Measurements from ENCODE around the gene RPS19BP1.

Gene RPS19BP1

DNA sequence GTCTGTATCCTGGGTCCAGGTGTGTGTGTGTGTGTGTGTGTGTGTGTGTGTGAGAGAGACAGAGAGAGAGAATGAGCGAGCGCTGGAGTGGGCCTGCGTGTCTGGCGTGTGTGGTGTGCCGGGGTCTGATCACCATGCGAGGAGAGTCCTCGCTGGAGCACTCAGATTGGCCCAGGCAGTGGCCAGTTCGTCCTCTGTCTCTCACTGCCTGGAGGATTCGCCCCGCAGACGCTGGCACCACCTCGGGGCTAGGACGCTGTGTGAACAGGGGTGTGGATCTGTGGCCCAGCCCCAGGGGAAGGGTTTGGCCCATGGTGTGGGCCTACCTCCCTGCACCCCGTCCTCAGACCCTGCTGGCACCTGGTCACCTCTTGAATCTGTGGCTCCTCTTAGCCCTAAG lies 26.4 kb upstream of the RPS19BP1 start:
- no peak for DNase-seq

DNA sequence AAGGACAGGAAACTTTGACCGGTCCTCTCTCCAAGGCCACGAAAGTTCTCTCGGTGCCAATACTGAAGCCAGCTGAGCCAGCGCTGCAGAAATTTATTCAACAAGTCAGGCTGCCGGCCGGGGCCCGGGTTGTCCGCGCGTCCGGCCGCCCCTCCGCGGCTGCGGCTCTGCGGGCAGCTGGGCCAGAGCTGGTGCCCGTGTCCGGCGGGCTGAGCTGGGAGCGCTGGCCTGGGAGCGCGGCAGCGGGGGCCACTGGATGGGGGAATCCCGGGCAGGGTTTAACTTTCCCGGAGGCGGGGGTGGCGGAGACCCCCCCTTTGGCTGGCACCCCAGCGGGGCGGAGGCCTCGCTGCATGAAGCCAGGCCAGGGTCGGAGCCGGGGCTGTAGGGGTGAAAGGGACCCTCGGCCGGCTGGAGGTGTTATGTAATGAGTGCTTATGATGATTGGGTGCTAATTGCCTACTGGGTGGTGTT lies 25.7 kb upstream of the RPS19BP1 start:
- DNase-seq, result no peak

DNA sequence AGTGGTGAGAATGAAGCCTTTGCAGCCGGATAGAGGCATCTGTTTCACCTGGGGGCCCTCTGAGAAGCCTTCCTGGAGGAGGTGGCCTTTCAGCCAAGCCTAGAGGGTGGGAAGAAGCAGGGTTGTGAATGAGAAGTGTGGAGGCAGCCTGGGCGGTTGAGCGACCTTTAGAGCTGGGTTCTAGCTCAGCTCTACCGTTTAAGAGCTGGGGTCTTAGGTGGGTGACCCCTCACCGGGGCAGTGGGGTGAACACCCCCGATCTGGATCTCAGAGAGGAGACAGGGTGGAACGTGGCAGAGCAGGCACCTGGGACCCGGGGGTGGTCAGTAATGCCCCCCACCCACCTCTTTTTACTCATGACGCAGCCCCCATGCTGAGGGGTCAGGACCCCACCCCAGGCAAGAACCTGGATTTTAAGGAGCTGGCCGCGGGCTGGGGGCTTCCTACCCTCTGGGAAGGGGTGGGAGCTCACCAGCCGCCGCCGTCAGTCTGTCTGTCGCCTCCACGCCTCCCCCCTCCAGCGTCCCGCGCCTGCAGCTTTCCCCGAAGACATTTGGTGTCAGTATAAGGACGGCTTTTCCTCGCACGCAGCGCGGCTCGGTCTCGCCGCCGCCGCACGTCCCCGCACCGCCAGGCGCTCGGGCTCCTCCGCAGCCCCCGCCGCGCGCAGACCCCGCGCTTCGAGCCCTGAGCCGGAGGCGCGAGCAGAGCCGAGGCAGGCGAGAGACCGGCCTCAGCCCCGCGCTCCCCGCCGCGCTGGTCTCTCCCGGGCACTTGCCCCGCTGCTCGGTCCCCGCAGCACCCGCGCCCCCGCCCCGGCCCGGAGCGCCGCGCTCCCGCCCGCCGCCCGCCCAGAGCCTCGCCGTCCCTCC lies 24.7 kb upstream of the RPS19BP1 start:
- DNase-seq, result no peak

DNA sequence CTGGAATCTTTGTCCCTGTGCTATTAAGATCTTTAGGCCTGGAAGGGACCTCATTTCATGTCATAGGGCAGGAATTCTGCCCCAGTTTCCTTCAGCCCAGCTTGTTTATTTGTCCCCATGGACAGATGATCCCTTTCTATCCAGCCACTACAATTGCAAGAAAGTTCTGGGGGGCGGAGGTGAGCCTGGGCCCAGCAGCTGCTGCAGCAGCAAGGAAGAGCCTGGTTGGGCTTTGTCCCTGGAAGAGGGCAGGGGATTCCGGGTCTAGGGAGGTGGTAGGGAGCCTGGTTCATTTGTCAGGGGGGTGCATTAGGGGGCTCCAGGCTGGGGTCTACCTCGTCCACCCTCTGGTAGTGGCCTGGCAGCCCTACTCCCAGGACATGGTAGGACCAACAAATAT lies 21.6 kb upstream of the RPS19BP1 start:
- no peak for DNase-seq

DNA sequence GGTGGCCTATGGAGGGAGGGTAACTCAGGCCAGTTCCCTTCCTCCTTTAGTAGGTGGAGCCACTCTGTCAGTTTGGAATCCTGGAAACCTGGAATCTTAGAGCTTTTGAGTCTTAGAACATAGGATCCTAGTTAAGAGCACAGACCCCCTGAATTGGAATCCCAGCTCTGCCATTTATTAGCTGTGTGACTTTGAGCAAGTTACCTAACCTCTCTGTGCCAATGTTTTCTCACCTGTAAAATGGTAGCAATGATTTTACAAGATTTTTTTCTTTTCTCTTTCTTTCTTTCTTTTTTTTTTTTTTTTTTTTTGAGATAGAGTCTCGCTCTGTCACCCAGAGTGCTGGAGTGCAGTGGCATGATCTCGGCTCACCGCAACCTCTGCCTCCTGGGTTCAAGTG lies 20.9 kb upstream of the RPS19BP1 start:
- no peak for DNase-seq

DNA sequence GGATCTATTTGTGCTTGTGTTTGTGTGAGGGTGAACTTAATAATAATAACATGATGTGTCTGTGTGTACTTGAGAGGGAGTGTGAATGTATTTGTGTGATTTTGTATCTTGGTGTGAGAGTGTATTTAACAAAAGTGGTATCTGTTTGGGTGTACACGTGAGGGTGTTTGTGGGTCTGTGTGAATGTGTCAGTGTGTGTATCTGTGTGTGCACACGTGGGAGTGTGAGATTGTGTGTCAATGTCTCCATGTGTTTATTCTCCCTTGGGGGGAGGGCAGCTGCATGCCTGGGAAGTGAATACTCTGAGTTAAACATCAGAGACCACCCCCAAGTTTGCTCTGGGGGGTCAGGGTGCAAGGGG lies 15.0 kb upstream of the RPS19BP1 start:
- DNase-seq, result no peak

DNA sequence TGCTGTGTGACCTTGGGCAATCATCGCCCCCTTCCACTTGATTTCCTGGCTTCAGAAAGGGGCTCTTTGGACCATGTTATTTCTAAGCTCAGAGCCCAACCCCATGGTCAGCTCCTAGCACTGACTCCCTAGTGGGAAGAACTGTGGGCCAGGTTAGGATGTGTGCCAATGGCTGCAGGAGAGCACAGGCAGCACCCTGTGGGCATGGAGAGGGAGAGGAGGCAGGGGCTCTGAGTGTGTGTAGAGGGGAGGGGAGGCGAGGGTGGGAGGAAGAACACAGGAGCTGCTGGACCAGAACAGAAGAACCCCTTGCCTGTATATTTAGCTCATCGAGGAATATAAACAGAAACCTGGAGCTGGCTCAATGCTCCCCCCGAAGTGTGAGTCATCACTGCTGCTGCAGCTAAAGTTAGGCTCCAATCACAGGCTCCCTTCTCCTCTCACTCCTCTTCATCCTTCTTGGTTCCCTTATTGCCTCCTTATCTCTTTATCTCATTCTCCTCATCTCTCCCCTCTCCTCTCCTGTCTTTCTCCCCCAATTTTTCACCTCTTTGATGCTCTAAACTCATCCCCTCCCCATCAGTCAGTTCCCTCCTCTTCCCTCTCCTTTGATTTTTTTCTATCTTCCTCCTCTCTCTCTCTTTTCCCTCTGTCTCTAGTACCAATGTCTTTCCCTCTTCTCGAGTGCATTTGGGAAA lies 14.5 kb upstream of the RPS19BP1 start:
- DNase-seq, result no peak

DNA sequence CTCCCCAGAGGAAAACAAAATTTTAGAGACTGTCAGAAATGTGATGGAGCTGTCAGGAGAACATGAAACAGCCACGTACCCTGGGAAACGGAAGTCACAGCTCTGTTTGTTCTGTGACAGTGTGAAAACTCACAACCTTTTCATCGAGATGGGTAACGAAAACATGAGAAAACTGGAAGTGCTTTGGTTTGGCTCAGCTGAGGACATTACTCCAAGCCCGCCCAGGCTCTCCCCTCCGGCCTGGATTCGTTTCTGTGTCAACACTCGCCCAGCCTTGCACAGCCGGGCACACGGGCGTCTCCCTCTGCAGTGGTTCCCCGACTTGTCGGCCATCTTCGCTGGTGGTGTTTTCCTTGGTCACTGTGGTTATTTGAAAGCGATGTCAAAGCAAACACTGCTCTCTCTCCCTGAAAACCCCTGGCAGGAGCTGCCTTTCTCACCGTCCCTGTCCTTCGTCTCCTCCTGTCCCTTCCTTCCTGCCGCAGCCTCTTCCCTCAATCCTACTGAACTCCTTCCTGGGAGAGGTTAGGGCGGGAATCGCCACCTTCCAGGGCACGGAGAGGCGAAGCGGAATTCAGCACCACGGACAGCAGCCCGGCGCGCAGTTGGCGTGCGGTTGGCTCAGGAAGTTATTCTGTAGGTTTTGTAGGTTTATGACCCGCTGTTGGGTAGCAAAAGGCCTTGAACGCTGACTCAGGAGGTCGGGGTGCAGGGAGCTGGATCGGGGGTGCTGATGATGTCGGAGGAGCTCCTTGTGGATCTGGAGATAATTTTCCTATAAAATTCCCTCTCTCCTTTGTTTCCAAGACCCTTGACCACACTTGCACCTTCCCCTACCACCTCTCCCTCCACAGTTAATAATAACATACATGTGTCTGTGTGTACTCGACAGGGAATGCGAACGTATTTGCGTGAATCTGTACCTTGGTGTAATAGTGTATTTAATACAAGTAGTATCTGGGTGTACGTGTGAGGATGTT lies 13.1 kb upstream of the RPS19BP1 start:
- DNase-seq, result no peak

DNA sequence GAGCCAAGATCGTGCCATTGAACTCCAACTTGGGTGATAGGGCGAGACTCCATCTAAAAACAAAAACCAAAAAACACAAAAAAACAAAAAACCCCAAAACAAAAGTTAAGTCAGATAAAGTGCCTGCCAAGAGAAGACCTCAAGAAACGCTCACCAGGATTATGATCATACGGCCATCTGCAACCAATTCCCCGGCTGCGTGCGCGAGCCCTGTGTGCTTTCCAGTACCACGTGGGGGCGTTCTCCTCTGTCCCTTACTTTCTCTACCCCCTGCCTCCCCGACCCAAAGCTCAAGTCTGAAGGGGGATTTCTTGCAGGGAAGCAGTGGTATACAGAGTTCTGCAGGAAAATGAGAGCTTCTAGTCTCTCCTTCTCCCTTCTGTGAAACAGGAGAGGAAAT lies 10.5 kb upstream of the RPS19BP1 start:
- no peak for DNase-seq

DNA sequence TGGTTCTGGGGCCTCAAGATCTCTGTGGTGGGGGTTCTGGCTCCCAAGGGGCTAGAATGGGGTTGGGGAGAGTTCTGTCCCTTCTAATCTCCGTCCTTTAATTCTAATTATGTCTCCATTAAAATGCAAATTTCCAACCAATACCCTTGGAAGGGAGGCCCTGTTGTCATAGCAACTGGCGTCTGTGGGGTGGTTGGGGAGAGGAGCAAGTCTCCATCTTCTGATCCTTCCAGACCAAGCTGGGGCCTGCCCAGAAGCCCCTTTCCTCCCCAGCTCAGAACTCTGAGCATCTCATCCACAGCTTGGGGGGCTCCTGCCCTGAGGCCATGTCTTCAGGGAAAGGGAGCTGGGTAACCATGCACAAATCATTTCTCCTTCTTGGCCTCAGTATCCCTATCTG lies 5.4 kb upstream of the RPS19BP1 start:
- DNase-seq, result no peak

DNA sequence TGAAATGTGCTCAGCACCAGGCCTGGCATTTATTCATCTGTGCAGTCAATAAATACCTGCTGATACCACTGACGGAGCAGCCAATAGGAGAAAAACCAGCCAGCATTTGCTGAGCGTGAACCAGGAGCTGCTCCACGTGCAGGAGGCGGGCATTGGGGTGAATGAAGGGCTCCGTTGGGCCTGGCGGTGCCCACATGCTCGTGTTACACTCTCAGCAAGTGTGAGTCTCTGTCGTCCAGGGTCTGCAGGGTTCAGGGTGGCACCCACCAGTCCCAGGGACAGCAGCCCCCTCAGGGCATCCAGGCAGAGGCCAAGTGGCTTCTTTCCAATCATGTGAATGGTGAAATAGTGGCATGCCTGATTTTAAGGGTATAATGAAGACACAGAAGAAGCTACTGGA lies 4.2 kb upstream of the RPS19BP1 start:
- no peak for DNase-seq

DNA sequence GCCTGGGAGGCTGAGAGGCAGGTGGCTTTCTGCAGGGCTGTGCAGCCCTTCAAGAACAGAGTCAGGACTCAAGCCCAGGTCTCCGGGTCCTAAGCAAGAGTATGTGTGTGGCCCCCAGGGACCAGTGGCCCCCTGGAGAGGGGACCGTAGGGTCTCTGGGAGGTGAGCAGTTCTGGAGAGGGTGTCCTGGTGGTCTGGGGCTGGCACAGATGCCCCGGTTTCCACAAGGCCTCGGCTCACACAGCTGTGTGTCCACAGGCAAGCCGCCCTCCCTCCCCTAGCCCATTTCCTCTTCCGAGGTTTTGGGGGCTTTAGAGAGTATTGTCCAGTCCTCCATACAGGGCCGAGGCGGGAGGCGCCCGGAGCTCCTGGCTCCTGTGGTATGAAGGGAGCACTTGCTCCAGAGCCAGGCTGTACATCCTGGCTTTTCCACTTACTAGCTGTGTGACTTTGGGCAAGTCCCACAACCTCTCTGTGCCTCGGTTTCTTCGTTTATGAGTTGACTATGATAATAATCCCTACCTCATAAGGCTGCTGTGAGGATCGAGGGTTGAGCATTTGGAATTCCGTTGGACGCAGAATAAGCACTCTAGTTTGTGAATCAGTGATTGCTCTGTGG lies 3.4 kb upstream of the RPS19BP1 start:
- DNase-seq, result no peak

DNA sequence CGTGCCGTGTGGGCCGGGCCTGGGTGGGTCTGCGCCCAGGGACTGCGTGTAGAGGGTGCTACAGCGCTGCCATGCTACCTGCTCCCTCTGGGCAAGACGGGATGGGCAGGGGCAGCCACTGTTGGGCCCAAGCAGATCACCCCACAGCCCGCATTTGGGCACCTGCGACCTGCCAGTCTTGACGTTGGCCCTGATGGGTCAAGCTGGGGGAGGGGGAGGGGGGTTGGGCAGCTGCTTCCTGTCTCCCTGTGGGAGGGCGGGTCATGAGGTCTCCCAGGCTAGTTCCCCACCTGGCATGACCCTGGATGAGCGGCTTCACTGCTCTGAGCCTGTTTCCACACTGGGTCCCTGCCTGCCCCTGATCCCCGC lies 2.8 kb upstream of the RPS19BP1 start:
- no peak for DNase-seq

DNA sequence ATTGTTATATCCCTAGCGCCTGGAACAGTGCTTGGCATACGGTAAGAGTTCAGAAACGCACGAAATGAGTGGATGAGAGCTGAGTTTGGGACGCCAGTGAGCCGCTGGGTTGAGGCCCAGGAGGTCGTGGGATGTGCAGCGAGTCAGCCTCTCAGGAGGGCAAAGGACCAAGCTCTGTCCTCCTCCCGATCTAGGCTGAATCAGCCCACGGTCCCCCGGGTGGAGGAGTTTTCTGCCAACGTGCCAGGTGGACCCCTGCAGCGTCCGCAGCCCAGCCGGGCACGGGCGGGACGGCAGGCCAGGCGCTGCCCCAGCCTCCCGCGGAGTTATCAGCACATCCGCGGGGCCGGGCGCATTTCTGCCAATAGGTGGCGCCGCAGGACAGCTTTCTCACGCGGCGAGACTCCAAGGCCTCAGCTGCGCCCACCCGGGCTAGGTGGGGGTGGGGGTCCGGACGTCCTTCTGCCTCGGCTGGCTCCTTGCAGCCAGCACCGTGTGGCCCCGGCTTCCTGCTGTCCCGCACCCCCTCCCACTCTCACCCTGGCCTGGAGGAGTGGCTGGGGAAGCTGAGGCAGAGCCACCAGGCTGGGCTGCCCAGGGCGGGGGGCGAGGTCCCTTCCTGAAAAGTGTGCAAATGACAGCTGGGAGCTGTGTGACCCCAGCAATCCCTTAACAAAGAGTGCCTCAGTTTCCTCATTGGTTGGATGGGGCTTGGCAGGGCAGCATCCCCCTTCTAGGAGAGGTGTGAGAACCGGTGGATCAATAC lies 2.2 kb upstream of the RPS19BP1 start:
- DNase-seq, result no peak

DNA sequence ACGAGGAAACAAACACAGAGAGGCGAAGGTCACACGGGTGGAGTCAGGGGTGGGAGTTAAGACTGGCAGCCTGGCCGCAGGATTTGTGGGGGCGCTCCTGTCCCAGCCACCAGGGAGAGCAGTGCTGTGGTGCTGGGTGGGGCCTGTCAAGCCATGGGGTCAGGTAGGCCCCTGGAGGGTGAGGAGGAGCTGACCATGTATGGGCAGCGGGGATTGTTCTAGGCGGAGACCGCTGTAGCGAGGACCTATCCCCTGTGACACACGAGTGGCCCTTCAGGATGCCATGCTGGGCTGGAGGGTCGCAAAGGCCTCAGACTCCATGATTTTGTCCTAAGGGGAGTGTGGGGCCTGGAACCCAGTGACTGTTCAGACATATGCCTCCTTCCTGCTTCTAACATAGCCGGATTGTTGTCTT lies 1.6 kb upstream of the RPS19BP1 start:
- DNase-seq, result no peak

DNA sequence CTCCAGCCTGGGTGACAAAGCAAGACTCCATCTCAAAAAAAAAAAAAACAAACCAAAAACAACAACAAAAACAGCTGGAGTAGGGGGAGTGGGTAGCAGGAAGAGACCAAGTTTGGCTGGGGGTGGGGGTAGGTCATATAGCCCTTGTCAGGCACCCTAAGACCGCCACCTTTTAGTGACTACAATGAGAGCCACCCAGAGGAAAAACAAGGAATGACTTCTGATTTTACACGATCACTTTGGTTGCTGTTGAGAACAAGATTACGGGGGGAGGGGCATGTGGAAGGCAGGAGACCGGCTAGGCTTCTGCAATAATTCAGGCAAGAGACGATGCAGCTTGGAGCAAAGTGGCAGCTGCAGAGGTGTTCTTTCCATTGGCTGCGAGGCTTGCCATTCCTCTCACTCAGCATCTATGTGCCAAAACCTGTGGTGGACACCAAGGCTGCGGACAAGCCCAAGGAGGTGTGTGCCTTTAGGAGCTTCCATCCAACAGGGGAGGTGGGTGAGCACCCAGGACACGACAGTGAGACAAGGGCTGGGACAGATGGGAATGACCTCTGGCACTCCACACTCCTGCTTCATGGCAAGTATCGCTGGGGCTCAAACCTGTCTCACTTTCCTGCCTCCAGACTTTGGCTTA lies 1.7 kb downstream of the RPS19BP1 start:
- DNase-seq, result no peak

DNA sequence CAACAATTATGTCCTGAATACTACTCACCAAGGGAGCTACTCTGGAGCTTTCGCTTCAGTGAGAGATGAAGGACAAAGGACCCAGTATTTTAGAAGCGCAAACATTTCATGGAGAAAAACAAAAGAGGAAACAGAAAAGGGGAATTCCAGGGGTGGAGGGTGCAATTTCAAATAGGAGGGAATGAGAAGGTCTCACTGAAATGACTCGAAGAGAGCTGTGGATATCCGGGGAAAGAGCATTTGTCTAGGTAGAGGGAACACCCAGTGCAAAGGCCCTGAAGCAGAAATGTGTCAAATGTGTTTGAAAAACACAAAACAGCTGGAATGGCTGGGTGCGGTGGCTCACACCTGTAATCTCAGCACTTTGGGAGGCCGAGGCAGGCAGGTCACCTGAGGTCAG lies 2.4 kb downstream of the RPS19BP1 start:
- DNase-seq, result no peak

DNA sequence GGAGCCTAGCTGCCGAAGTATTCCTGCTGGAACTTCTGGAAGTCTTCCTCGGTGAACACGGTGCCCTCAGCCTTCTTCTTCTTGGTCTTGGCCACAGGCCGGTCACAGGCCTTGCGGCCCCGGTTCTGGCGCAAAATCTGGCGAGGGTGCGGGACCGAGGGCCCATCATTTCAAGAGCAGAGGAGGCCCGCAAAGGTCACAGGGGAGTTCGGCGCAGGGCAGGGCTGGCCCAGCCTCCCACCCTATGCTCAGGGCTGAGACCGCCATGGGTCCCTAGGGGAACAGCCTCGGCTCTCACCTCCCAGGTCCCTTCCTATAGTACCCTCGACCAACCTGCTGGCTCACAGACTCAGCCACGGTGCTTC lies 3.1 kb downstream of the RPS19BP1 start:
- no peak for DNase-seq

DNA sequence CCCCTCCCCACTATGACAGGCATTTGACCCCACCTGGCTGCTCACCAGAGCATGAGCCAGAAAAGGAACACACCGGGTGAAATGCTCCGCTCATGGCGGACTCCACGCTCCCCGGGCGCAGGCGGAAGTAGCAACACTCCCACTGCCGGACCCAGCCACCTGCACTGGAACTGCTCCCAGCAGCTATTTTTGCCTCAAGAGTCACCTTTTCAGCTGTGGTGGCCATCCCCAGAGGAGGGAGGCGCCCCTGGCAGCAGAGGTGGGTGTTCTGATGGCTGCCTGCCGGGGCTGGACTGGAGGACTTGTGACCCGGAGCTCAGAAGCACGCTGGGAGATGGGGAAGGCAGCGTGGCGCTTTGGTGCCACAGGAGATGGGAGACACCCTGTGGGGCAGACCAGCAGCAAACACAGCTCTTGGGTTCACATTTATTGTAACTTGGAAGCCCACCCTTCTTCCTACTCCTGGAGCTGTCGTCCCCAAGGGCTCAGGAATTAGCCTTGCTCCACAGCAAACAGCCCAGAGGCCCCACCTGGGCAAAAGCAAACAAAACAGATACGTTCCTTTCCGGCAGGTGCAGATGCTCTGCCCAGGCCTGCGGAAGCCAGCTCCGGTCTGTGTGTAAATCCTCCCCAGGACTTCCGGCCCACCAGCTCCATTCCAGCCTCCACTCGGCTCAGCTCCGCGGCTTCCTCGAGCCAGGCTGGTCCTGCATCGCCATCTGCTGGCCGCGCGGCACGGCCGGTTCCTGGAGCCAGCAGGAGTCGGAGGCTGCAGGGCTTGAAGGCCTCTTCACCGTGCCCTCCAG lies 3.7 kb downstream of the RPS19BP1 start:
- no peak for DNase-seq

DNA sequence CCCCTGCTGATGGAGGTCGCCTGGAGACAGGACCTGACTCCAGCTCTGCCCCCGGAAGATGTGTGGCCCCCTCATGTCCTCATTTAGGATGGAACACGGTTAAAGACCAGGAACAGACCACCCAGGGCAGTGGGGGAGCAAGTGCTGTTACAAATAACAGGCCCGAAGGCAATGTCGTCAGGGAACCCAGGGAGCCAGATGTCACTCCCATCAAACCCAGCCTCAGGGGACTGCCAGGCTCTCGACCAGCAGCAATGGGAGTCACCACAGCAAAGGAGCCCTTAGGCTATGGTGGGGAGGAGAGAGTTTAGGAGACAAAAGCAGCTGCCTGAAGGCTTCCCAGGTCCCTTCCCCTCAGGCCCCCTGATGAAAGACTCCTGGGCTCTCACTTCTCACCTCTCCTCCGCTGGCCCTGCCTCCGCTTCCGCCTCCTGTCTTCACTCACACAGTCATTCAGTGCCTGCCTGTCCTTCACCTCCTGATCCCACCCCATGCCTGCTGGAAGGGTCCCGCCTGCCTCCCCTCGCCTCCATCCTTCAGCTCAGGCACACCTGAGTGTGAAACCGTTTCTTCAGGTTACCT lies 4.4 kb downstream of the RPS19BP1 start:
- no peak for DNase-seq

Data from cortex of kidney (tissue), 1 donor.